T1000 (cell line): ENCODE results near the gene VPS52.

ENCODE experiments used
- DNase-seq: peaks from one replicate; lab custom pipeline; 2025; ENCODE audit warnings: mixed read lengths; lab: John Stamatoyannopoulos, UW

VPS52 gene

GRCh38 chr6:33211136-33211535, 60.5 kb downstream of the VPS52 start:
- DNase-seq: no peak

GRCh38 chr6:33209856-33210255, 61.8 kb downstream of the VPS52 start:
- no peak for DNase-seq

GRCh38 chr6:33208091-33208967, 63.3 kb downstream of the VPS52 start, which contains the start of gene RING1:
RING1 (plus strand) TSS chr6:33208500; CDS start chr6:33208823, 323 bp downstream.
- DNase-seq: peak; percentile 71

GRCh38 chr6:33207552-33208090, 64.1 kb downstream of the VPS52 start:
- DNase-seq: peak; percentile 40

- no peak for DNase-seq
These were observed 64.7 kb downstream of the VPS52 start for GRCh38 chr6:33206864-33207551.

GRCh38 chr6:33206027-33206863, 65.4 kb downstream of the VPS52 start:
- DNase-seq: no peak

GRCh38 chr6:33205191-33206026, 66.3 kb downstream of the VPS52 start:
- peak; percentile 54 for DNase-seq

- peak; percentile 79 for DNase-seq
These were observed 67.1 kb downstream of the VPS52 start, which contains the start of gene HSD17B8 for GRCh38 chr6:33204415-33205190. HSD17B8 (plus strand) TSS chr6:33204655; CDS start chr6:33204669, 14 bp downstream.

GRCh38 chr6:33204165-33204414, 67.6 kb downstream of the VPS52 start:
- no peak for DNase-seq

GRCh38 chr6:33203443-33204164, 68.1 kb downstream of the VPS52 start:
- DNase-seq: no peak

- DNase-seq: no peak
These were observed 68.9 kb downstream of the VPS52 start for GRCh38 chr6:33202799-33203198.

GRCh38 chr6:33201935-33202334, 69.7 kb downstream of the VPS52 start:
- DNase-seq: no peak

- DNase-seq: no peak
These were observed 70.5 kb downstream of the VPS52 start for GRCh38 chr6:33201147-33201545.
